Progenitor cell of endocrine pancreas (in vitro differentiated cells): ENCODE measurements around the gene ZNF471. TPM values are rescaled to one million over a fixed set of nuclear protein-coding genes. Genes with fewer than 3 reads are reported as not detected.

Experiments
- DNase-seq: peaks from one replicate; pipeline ENCODE4 v3.0.0; 2021; ENCODE audit warnings: low spot score; ENCODE audit not compliant: unreplicated experiment
- H3K27ac Mint-ChIP-seq: 2 replicates; pipeline ENCODE4 v1.8.0; 2021; ENCODE audit warnings: mild to moderate bottlenecking, moderate library complexity, mixed read lengths
- H3K27me3 Mint-ChIP-seq: 2 replicates; pipeline ENCODE4 v1.8.0; 2021; ENCODE audit warnings: mixed read lengths
- H3K36me3 Mint-ChIP-seq: 2 replicates; pipeline ENCODE4 v1.8.0; 2022; ENCODE audit warnings: mixed read lengths; ENCODE audit not compliant: insufficient read depth
- H3K4me1 Mint-ChIP-seq: 2 replicates; pipeline ENCODE4 v1.8.0; 2021; ENCODE audit warnings: low read depth, mixed read lengths
- H3K4me3 Mint-ChIP-seq: 2 replicates; pipeline ENCODE4 v1.8.0; 2021; ENCODE audit warnings: low read depth, mild to moderate bottlenecking, moderate library complexity, mixed read lengths
- H3K9me3 Mint-ChIP-seq: 2 replicates; pipeline ENCODE4 v1.8.0; 2021; ENCODE audit warnings: low read depth, mixed read lengths
- CTCF ChIP-seq: fragments of 200-600 bp; sonication (generic); IDR thresholded peaks from one replicate; pipeline ENCODE4 v1.5.0; 2021; ENCODE audit warnings: antibody characterized with exemption, mild to moderate bottlenecking; ENCODE audit not compliant: unreplicated experiment
- total RNA-seq: library from RNA; stranded (reverse); gene quantifications from 2 replicates; pipeline ENCODE4 v1.2.1, GENCODE V29; 2021

Gene ZNF471
- total RNA-seq, 1 donor from 2014 or later: not detected

- no peak for DNase-seq
- no peak for TF ChIP-seq CTCF
- Mint-ChIP-seq H3K4me3 (no peak overlapping the region), H3K27me3 (no peaks in the 10 kb centered on the region), H3K27ac (no peak overlapping the region), H3K36me3 (peaks cover 76% of the 10 kb centered on the region), H3K9me3 (peaks cover 76% of the 10 kb centered on the region), H3K4me1 (no peaks in the 10 kb centered on the region)
Measured at GRCh38 chr19:56577719-56578602, 70.3 kb downstream of the ZNF471 start.

Other genes starting within 250 kb of the ZNF471 start
- not detected in 2 replicates for gene EDDM13, start 235.1 kb upstream of the ZNF471 start, total RNA-seq
- gene ZSCAN5A, start 193.0 kb upstream of the ZNF471 start, total RNA-seq: 15.3 and 19.1 TPM in 2 replicates
- 6.6 and 8.0 TPM in 2 replicates for gene ZNF582, start 114.3 kb upstream of the ZNF471 start, total RNA-seq
- gene ZNF583, start 103.5 kb upstream of the ZNF471 start, total RNA-seq: 10.1 and 11.3 TPM in 2 replicates
- not detected in 2 replicates for gene ZNF667, start 30.5 kb upstream of the ZNF471 start, total RNA-seq
- gene ZFP28, start 31.1 kb downstream of the ZNF471 start, total RNA-seq: 12.1 and 12.9 TPM in 2 replicates
- 8.0 and 9.0 TPM in 2 replicates for gene ZNF470, start 59.6 kb downstream of the ZNF471 start, total RNA-seq
- gene ZNF71, start 87.4 kb downstream of the ZNF471 start, total RNA-seq: 16.9 and 17.1 TPM in 2 replicates
- gene SMIM17, start 135.3 kb downstream of the ZNF471 start, total RNA-seq: 0.72 and 0.80 TPM in 2 replicates
- gene ZNF835, start 163.9 kb downstream of the ZNF471 start, total RNA-seq: 0.17 and 0.29 TPM in 2 replicates